ENCODE data around the gene NUAK2. TPM values are rescaled to one million over a fixed set of nuclear protein-coding genes. Genes with fewer than 3 reads are reported as not detected.
"Not testable (repeated sequence)": the region's sequence is repeated elsewhere in the genome, so short reads cannot be mapped to it uniquely, and the experiment has no call there.

NUAK2 gene
- total RNA-seq, 1 experiment from 2014 or later, result 0.45 TPM

GRCh38 chr1:205298191-205298994, 23.2 kb downstream of the NUAK2 start:
- ChIA-PET POLR2A (ENCODE audit: low non-redundant PET) (interaction anchor here (0.6 kb wide), 2 partner anchors 27 to 147 kb away, joined by 3 read pairs; no protein-coding TSS in a partner anchor), CTCF (interaction anchor here (1.3 kb wide), 1 partner anchor 25 kb away, joined by 5 read pairs; no protein-coding TSS in a partner anchor)
- TF ChIP-seq EZH2 (IDR thresholded peaks at IDR 0.05; ENCODE audit: borderline replicate concordance, low read depth, low read length, poor library complexity, severe bottlenecking) (no peak), CTCF (conservative IDR thresholded peaks at IDR 0.05; ENCODE audit: low read depth, low read length) (no peak)
- Histone ChIP-seq H3K4me1 (ENCODE audit: insufficient read depth, low read length, poor library complexity, severe bottlenecking) (peaks cover 34% of the 10 kb centered on the region), H3K27ac (ENCODE audit: low read depth, low read length, poor library complexity, severe bottlenecking) (peak overlapping the region; percentile 70), H3K9me3 (ENCODE audit: low read depth, low read length, poor library complexity, severe bottlenecking) (no peaks in the 10 kb centered on the region), H3K36me3 (ENCODE audit: insufficient read depth, low read length, poor library complexity, severe bottlenecking) (no peaks in the 10 kb centered on the region), H3K4me3 (ENCODE audit: low read depth, low read length, poor library complexity, severe bottlenecking) (no peak overlapping the region), H3K27me3 (replicated peaks; ENCODE audit: insufficient read depth, low read depth, low read length, poor library complexity) (no peaks in the 10 kb centered on the region)
- DNase-seq (ENCODE audit: low spot score), result peak; percentile 89
- BruUV-seq (replicated peaks), result no TSS peak
- intact Hi-C loops (cut with micrococcal nuclease; ENCODE audit: unreplicated experiment), result no loop called here

GRCh38 chr1:205297546-205298177, 23.9 kb downstream of the NUAK2 start:
- BruUV-seq (replicated peaks); H3K4me3 ChIP-seq (ENCODE audit: low read depth, low read length, poor library complexity, severe bottlenecking); intact Hi-C loops (cut with micrococcal nuclease; ENCODE audit: unreplicated experiment); H3K9me3 ChIP-seq (ENCODE audit: low read depth, low read length, poor library complexity, severe bottlenecking); H3K27me3 ChIP-seq (replicated peaks; ENCODE audit: insufficient read depth, low read depth, low read length, poor library complexity); POLR2A ChIA-PET (ENCODE audit: low non-redundant PET); H3K36me3 ChIP-seq (ENCODE audit: insufficient read depth, low read length, poor library complexity, severe bottlenecking); DNase-seq (ENCODE audit: low spot score): not testable (repeated sequence)
- Histone ChIP-seq H3K27ac (ENCODE audit: low read depth, low read length, poor library complexity, severe bottlenecking) (peak overlapping the region; percentile 70), H3K4me1 (ENCODE audit: insufficient read depth, low read length, poor library complexity, severe bottlenecking) (peaks cover 34% of the 10 kb centered on the region)
- CTCF ChIA-PET, result interaction anchor here (1.3 kb wide), 1 partner anchor 24 kb away, joined by 5 read pairs; no protein-coding TSS in a partner anchor

GRCh38 chr1:205296154-205296553, 25.4 kb downstream of the NUAK2 start:
- H3K9me3 ChIP-seq (ENCODE audit: low read depth, low read length, poor library complexity, severe bottlenecking), result no peaks in the 10 kb centered on the region
- no TSS peak for BruUV-seq (replicated peaks)
- POLR2A ChIA-PET (ENCODE audit: low non-redundant PET), result no interaction called here
- no peaks in the 10 kb centered on the region for H3K36me3 ChIP-seq (ENCODE audit: insufficient read depth, low read length, poor library complexity, severe bottlenecking)
- CTCF ChIA-PET, result no interaction called here
- no peaks in the 10 kb centered on the region for H3K27me3 ChIP-seq (replicated peaks; ENCODE audit: insufficient read depth, low read depth, low read length, poor library complexity)
- no peak overlapping the region for H3K4me3 ChIP-seq (ENCODE audit: low read depth, low read length, poor library complexity, severe bottlenecking)
- H3K4me1 ChIP-seq (ENCODE audit: insufficient read depth, low read length, poor library complexity, severe bottlenecking), result peaks cover 22% of the 10 kb centered on the region
- intact Hi-C loops (cut with micrococcal nuclease; ENCODE audit: unreplicated experiment), result no loop called here
- H3K27ac ChIP-seq (ENCODE audit: low read depth, low read length, poor library complexity, severe bottlenecking), result no peak overlapping the region
- DNase-seq (ENCODE audit: low spot score), result no peak
- no peak for TF ChIP-seq EZH2 (IDR thresholded peaks at IDR 0.05; ENCODE audit: borderline replicate concordance, low read depth, low read length, poor library complexity, severe bottlenecking)
- no peak for TF ChIP-seq CTCF (conservative IDR thresholded peaks at IDR 0.05; ENCODE audit: low read depth, low read length)

Data from A673 (cell line).